HepG2 (cell line): Measurements from ENCODE around the gene RPTOR.

ENCODE experiments used
- CEBPB ChIP-seq: IDR thresholded peaks from 2 replicates; pipeline ENCODE4 v1.6.1; 2011; ENCODE audit warnings: low read depth, low read length, improper control_type of control experiment, borderline replicate concordance
- XRCC5 ChIP-seq: fragments of 200-400 bp; formaldehyde crosslinking; optimal IDR thresholded peaks from 2 replicates; pipeline ENCODE3; 2017; ENCODE audit warnings: mild to moderate bottlenecking, low read length
- ZNF44 ChIP-seq: sonication (generic); formaldehyde crosslinking; IDR thresholded peaks from 2 replicates; pipeline ENCODE4 v1.5.1; 2020; ENCODE audit warnings: mild to moderate bottlenecking, missing genetic modification reagents
- ZNF572 ChIP-seq: sonication (generic); formaldehyde crosslinking; IDR thresholded peaks from 2 replicates; pipeline ENCODE4 v1.5.1; 2020; ENCODE audit warnings: mild to moderate bottlenecking, missing genetic modification reagents
- ZNF720 ChIP-seq: sonication (generic); formaldehyde crosslinking; IDR thresholded peaks from 2 replicates; pipeline ENCODE4 v1.4.0; 2020; ENCODE audit warnings: missing genetic modification reagents
- TF ChIP-seq, protein P1 (sequence below): IDR thresholded peaks from 2 replicates; pipeline ENCODE4 v1.6.1; 2016; ENCODE audit warnings: control low read depth

GRCh38 chr17:80498242-80498919 lies 46.3 kb upstream of the RPTOR start:
- TF ChIP-seq ZNF572 (CRISPR knock-in tag) = 0 out of 2 replicates have a peak, but pooled peaks have one; percentile 25
- no peak for TF ChIP-seq ZNF44 (CRISPR knock-in tag)
- TF ChIP-seq XRCC5 = peak; percentile 33
- TF ChIP-seq CEBPB = peak; percentile 11; the same call in 1 of the 2 replicates
- TF ChIP-seq ZNF720 (CRISPR knock-in tag) = no peak
- TF ChIP-seq, protein P1, sequence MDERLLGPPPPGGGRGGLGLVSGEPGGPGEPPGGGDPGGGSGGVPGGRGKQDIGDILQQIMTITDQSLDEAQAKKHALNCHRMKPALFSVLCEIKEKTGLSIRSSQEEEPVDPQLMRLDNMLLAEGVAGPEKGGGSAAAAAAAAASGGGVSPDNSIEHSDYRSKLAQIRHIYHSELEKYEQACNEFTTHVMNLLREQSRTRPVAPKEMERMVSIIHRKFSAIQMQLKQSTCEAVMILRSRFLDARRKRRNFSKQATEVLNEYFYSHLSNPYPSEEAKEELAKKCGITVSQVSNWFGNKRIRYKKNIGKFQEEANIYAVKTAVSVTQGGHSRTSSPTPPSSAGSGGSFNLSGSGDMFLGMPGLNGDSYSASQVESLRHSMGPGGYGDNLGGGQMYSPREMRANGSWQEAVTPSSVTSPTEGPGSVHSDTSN (CRISPR knock-in tag) = no peak
